ENCODE results near the gene SH3RF3.

The SH3RF3 gene

GRCh38 chr2:109246176-109246575 lies 117.2 kb downstream of the SH3RF3 start:
- no peak for DNase-seq

- no peak for DNase-seq
These were observed 117.6 kb downstream of the SH3RF3 start for GRCh38 chr2:109246616-109247015.

GRCh38 chr2:109247340-109247739 lies 118.3 kb downstream of the SH3RF3 start:
- DNase-seq: no peak

GRCh38 chr2:109247812-109248211 lies 118.8 kb downstream of the SH3RF3 start:
- no peak for DNase-seq

- DNase-seq: no peak
These were observed 119.6 kb downstream of the SH3RF3 start for GRCh38 chr2:109248590-109248989.

GRCh38 chr2:109253217-109253616 lies 124.2 kb downstream of the SH3RF3 start:
- no peak for DNase-seq

GRCh38 chr2:109254174-109254904 lies 125.3 kb downstream of the SH3RF3 start:
- DNase-seq: no peak

- DNase-seq: no peak
These were observed 126.6 kb downstream of the SH3RF3 start for GRCh38 chr2:109255654-109256053.

- no peak for DNase-seq
These were observed 127.1 kb downstream of the SH3RF3 start for GRCh38 chr2:109256111-109256510.

GRCh38 chr2:109256921-109257320 lies 127.9 kb downstream of the SH3RF3 start:
- DNase-seq: no peak

GRCh38 chr2:109257653-109258052 lies 128.6 kb downstream of the SH3RF3 start:
- DNase-seq: no peak

- DNase-seq: no peak
These were observed 129.4 kb downstream of the SH3RF3 start for GRCh38 chr2:109258376-109258775.

- DNase-seq: no peak
These were observed 130.0 kb downstream of the SH3RF3 start for GRCh38 chr2:109258905-109259540.

- no peak for DNase-seq
These were observed 130.7 kb downstream of the SH3RF3 start for GRCh38 chr2:109259671-109260070.

- no peak for DNase-seq
These were observed 131.3 kb downstream of the SH3RF3 start for GRCh38 chr2:109260116-109260855.

- DNase-seq: peak; percentile 9
These were observed 132.1 kb downstream of the SH3RF3 start for GRCh38 chr2:109260886-109261700.

- DNase-seq: no peak
These were observed 133.1 kb downstream of the SH3RF3 start for GRCh38 chr2:109261906-109262631.

- no peak for DNase-seq
These were observed 135.8 kb downstream of the SH3RF3 start for GRCh38 chr2:109264595-109265328.

GRCh38 chr2:109265369-109265768 lies 136.4 kb downstream of the SH3RF3 start:
- no peak for DNase-seq

- no peak for DNase-seq
These were observed 136.9 kb downstream of the SH3RF3 start for GRCh38 chr2:109265953-109266352.

GRCh38 chr2:109266496-109266895 lies 137.5 kb downstream of the SH3RF3 start:
- DNase-seq: no peak

Data from activated CD4-positive, alpha-beta T cell treated with anti-CD3 and anti-CD28 coated beads, Interleukin-2, Interleukin-6, amounts not matched to agents 100 ng/mL and 50 ng/mL, durations not matched to agents 16 hours and 8 hours (primary cell).